Left hindlimb (tissue), 1 donor: ENCODE results near the gene BBS2.
"Not testable (repeated sequence)": the region's sequence is repeated elsewhere in the genome, so short reads cannot be mapped to it uniquely, and the experiment has no call there.

Experiments used
- DNase-seq: peaks from one replicate; pipeline ENCODE4 v3.0.0-alpha.2; 2018

The BBS2 gene

GRCh38 chr16:56520251-56520577 is 390 bp upstream of the BBS2 start:
- no peak for DNase-seq

- no peak for DNase-seq
These were observed 1.4 kb downstream of the BBS2 start for GRCh38 chr16:56518425-56518824.

GRCh38 chr16:56517206-56517605 is 2.6 kb downstream of the BBS2 start:
- no peak for DNase-seq

DNA sequence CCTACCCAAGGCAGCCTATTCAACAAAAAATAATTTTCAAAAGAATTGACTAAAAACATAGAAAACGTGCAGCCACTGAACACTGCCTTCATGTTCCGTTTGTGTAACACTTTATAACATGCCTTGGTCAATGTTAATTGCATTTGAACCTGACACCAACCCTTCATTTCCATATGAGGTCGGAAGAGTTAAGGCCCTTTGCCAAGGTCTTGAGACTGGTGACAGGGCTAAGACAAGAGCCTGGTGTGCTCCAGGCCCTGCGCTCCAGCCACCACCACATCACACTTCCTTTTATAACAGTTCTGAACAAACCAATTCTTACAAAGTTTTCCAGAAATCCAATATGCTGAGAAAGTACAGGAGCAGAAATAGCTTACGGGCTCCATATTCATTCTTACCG is 4.2 kb downstream of the BBS2 start:
- DNase-seq = no peak

GRCh38 chr16:56514845-56515244 is 5.0 kb downstream of the BBS2 start:
- no peak for DNase-seq

- DNase-seq = no peak
These were observed 5.9 kb downstream of the BBS2 start for GRCh38 chr16:56513972-56514371.

DNA sequence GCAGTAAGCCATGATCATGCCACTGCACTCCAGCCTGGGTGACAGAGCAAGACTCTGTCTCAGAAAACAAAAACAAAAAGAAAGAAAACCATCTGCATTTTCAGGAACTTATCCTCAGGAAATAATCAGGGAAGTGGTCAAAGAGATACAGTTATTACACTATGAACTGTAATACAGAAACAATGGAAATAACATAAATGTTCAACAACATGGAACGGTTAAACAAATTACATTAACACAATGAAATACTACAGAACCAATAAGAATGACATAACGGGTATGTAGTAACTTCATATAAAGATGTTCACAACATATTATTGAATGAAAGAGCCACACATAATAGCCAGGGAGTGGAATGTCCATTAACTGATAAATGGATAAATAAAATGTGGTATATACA is 6.7 kb downstream of the BBS2 start:
- no peak for DNase-seq

DNA sequence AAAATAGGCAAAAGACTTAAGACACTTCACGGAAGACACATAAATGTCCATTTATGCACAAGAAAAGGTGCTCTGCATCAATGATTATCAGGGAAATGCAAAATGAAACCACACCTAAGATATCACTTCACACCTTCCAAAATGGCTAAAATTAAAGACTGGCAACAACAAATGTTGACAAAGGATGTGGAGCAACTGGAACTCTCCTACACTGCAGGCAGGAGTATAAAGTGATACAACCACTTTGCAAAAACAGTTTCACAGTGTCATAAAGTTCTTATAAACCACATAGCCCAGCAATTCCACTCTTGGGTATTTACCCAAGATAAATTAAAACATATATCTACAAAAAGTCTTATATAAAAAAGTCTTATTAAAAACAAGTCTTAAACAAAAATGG is 7.8 kb downstream of the BBS2 start:
- DNase-seq = no peak

GRCh38 chr16:56510544-56510943 is 9.3 kb downstream of the BBS2 start:
- DNase-seq = no peak

DNA sequence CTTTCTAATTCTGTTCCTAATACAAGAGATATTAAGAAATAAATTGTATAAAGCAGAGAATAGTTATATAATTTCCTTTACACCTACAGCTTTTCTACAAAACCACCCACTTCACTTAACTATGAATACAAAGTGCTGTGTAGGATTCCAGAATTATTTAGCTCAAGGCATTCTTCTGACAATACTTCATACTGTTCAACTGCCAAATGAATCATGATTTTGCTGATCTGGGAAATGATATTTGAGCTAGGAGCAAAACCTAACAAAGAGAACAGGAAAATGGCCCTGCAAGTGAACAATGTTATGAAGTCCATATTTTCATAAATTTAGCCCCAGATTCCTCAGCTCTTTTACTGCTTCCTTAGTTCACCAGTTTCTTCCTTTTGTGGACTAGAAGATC is 12.9 kb downstream of the BBS2 start:
- DNase-seq = no peak

- DNase-seq = no peak
These were observed 14.6 kb downstream of the BBS2 start for GRCh38 chr16:56505181-56505580.

DNA sequence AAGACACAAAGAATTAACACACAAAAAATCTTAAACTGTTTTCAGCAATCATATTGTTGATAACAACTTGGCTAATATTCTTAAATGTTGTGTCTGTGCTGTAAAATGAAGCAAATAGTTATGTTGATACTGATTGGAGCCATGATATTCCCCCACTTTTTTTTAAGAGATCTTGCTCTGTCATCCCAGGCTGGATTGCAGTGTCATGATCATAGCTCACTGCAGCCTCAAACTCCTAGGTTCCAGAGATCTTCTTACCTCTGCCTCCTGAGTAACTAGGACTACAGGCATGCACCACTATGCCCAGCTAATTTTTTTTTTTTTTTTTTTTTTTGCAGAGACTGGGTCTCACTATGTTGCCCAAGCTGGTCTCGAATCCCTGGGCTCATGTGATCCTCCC is 26.0 kb downstream of the BBS2 start:
- no peak for DNase-seq

GRCh38 chr16:56493126-56493525 is 26.7 kb downstream of the BBS2 start:
- no peak for DNase-seq

DNA sequence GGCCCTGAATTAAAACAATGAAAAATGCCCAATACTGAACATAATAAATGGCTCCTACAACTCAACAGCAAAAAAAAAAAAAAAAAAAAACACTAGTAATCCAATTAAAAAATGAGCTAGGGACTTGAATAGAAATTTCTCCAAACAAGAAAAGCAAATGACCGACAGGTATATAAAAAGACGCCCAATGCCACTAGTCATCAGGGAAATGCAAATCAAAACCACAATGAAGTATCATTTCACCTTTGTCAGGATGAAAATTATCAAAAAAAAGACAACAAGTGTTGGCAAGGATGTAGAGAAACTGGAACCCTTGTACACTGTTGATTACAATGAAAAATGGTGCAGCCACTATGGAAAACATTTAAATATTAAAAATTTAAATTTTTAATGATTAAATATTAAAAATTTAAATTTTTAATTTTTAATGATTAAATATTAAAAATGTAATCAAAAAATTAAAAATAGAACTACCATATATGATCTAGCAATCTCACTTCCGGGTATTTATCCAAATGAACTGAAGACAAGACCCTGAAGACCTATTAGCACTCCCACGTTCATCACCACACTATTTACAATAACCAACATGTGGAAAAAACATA is 28.1 kb downstream of the BBS2 start:
- DNase-seq = no peak

DNA sequence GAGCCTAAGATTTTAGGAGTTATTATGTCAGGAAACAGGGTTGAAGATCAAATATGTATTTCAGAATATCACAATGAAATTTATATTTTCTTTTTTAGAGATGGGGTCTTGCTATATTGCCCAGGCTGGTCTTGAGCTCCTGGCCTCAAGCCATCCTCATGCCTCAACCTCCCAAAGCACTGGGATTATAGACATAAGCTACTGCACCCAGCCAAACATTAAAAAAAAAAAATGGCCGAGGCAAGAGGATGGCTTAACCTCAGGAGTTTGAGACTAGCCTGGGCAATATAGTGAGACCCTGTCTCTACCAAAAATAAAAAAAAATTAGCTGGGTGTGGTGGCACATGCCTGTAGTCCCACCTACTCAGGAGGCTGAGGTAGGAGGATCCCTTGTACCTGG is 31.0 kb downstream of the BBS2 start:
- not testable (repeated sequence) for DNase-seq

- no peak for DNase-seq
These were observed 31.8 kb downstream of the BBS2 start for GRCh38 chr16:56488035-56488434.

DNA sequence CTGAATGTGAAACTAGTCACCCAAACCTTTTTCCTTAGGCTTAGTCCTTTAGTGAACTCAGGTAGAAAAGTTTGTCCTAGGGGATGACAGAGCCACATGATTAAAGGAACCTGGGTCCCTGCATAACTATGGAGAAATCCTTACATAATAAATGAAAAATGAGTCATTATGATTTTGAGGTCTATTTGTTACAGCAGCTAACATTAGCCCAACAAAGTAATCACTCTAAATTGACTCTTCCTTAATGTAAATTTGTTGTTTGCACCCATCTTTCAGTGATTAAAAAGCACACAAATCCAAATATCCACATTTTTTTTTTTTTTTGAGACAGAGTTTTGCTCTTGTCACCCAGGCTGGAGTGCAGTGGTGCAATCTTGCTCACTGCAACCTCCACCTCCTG is 36.4 kb downstream of the BBS2 start:
- DNase-seq = no peak

DNA sequence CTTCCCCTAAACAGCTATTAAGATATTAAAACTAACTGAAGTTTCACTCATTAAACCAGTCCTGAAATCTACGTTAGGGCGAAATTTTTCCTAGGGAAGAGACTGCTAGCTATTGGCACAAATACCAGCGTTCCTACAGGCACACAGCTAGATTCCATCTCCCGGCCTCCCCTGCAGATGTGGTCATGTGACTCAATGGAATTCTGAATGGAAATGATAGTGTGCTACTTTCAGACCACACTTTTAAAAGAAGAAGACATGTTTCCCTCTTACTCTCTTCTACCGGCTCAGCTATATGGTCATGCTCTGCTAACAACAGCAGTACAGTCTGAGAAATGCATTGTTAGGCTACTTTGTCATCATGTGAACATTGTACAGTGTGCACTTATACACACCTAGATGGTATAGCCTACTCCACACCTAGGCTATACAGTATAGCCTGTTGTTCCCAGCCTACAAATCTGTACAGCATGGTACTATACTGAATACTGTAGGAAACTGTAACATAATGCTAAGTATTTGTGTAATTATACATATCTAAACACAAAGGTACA is 37.1 kb downstream of the BBS2 start:
- no peak for DNase-seq

DNA sequence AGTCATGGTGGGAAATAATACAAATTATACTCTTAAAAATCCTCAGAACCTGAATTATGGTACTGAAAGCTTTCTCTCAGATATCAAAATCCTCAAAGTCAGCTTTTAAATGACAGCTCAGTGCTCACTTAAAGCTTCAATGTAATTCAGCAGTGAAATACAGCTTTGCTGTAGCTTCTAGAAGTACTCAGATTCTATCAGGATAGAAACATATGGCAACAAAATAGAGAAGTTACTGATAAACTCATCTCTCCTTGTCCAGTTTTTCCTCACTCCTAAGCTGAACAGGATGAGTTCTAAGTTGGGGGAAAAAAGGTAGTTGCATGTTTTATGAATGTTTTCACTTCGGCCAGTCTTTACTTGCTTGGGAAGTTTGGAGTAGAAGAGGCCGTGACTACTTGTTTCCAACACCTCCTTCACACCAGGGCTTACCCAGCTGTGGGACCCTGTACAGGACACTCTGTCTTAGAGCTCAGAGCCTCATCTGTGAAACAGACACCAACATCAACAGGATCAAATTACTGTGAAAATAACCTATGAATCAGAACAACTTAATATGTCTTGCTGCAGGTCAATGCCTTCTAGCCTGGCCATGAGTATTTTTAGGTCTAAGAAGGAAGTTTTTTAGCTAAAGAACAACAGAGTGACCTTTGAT is 38.2 kb downstream of the BBS2 start:
- DNase-seq = no peak

- DNase-seq = no peak
These were observed 38.9 kb downstream of the BBS2 start for GRCh38 chr16:56480776-56481467.

DNA sequence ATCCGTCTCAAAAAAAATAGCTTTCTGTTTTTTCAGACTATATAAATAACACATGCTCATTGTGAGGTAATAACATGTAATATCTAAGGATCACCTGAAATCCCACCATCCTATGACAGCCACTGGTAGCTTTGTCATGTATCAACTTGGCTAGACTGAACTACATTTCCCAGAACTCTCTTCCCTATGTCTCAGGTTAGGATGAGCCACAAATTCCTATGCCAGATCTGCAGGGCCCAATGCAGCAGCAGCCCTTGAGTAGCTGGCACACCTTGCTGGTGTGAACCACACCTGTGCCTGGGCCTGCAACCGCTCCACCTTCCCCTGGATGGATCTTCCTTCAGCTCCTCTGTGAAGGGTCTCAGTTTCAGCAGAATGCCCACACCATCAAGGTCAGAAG is 40.4 kb downstream of the BBS2 start:
- no peak for DNase-seq

GRCh38 chr16:56478281-56479049 is 41.4 kb downstream of the BBS2 start:
- no peak for DNase-seq

- no peak for DNase-seq
These were observed 42.5 kb downstream of the BBS2 start for GRCh38 chr16:56477096-56477878.
